IMR-90 (cell line): ENCODE results near the gene ZNF200.

Source experiments
- CEBPB ChIP-seq: IDR thresholded peaks from 2 replicates; pipeline ENCODE4 v1.6.1; 2012; ENCODE audit warnings: low read depth, low read length, improper control_type of control experiment
- CTCF ChIP-seq: conservative IDR thresholded peaks from 2 replicates; pipeline ENCODE4 v1.5.1; 2012; ENCODE audit warnings: mild to moderate bottlenecking, low read depth, low read length, improper control_type of control experiment
- FOS ChIP-seq: fragments of 150-350 bp; IDR thresholded peaks from 2 replicates; pipeline ENCODE4 v1.6.1; 2016; ENCODE audit warnings: low read depth, low read length
- RAD21 ChIP-seq: IDR thresholded peaks from 2 replicates; pipeline ENCODE4 v1.6.1; 2012; ENCODE audit warnings: low read length, improper control_type of control experiment
- RFX5 ChIP-seq: IDR thresholded peaks from 2 replicates; pipeline ENCODE4 v1.8.0; 2012; ENCODE audit warnings: low read depth, mild to moderate bottlenecking, low read length, moderate library complexity
- SMC3 ChIP-seq: fragments of 150-350 bp; IDR thresholded peaks from 2 replicates; pipeline ENCODE4 v1.6.1; 2016; ENCODE audit warnings: low read depth, mild to moderate bottlenecking, antibody characterized with exemption, low read length, moderate library complexity

GRCh38 chr16:3190949-3191353 lies 44.0 kb downstream of the ZNF200 start:
- TF ChIP-seq CTCF = no peak
- no peak for TF ChIP-seq RFX5
- TF ChIP-seq SMC3 = no peak
- no peak for TF ChIP-seq CEBPB
- TF ChIP-seq FOS = no peak
- no peak for TF ChIP-seq RAD21
